CD4-positive, alpha-beta T cell treated with Interleukin-10 for 1 hour (primary cell): ENCODE data around the gene KIFC1.
"Not testable (repeated sequence)": the region's sequence is repeated elsewhere in the genome, so short reads cannot be mapped to it uniquely, and the experiment has no call there.

Source experiments
- DNase-seq: peaks from one replicate; pipeline ENCODE4 v3.0.0-alpha.2; 2020

KIFC1 gene

DNA sequence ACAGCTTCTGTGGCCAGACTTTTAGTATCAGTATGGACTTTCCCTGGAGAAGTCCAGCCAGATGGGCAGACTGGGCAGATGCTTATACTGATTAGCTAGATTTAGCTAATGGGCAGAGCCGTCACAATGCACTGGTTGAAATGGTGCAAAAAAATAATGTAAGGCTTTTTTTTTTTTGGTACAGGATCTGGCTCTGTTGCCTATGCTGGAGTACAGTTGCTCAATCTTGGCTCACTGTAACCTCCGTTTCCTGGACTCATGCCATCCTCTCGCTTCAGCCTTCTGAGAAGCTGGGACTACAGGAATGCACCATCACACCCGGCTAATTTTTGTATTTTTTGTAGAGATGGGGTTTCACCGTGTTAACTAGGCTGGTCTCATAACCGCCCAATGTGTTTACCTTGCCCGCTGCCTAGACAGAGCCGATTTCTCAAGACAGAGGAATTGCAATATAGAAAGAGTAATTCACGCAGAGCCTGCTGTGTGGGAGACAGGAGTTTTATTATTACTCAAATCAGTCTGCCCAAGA is 16.4 kb upstream of the KIFC1 start:
- no peak for DNase-seq

DNA sequence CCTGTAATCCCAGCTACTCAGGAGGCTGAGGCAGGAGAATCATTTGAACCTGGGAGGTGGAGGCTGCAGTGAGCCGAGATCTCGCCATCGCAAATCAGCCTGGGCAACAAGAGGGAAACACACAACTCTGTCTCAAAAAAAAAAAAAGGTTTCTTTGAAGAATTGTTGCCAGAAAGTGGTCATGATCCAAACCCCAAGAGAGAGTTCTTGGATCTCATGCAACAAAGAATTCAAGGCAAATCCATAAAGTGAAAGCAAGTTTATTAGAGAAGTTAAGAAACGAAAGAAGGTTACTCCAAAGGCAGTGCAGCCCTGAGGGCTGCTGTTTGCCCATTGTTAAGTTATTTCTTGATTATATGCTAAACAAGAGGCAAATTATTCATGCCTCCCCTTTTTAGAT is 14.5 kb upstream of the KIFC1 start:
- DNase-seq: no peak

DNA sequence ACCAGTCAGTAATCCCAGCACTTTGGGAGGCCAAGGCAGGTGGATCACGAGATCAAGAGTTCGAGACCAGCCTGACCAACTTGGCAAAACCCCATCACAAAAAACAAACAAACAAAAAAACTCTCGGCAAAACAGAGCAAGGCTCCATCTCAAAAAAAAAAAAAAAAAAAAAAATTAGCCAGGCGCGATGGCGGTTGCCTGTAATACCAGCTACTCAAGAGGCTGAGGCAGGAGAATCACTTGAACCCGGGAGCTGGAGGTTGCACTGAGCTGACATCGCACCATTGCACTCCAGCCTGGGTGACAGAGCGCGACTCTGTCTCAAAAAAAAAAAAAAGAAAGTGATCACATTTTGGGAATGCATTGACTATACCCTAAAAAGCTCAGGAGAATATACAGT is 12.4 kb upstream of the KIFC1 start:
- DNase-seq: not testable (repeated sequence)

DNA sequence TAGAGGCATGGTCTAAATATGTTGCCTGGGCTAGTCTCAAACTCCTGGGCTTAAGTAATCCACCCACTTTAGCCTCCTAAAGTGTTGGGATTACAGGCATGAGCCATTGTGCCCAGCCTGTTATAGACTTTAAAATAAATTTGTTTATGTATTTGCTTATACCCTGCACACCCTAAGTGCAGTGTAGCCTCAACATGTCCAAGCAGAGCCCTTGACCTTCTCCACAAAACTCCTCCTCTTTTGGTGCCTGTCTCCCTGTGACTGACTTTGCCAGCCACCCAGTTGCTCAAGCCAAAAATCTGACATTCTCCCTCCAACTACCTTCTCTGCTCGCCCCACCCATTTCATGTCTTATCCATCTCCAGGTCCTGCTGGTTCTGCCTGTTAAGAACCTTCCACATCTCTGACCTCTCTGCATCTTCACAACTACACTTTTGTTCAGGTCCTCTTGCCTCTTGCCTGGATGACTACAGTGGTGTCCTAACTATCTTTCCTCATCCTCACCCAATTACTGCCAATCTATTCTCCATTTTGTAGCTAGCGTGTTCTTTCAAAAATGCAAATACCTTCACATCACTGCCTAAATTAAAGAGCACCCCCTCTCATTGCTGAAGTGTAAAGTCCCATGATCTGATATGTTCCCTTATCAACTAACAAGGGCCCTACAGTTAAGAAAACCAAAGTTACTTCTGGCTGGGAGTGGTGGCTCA is 11.2 kb upstream of the KIFC1 start:
- DNase-seq: no peak

DNA sequence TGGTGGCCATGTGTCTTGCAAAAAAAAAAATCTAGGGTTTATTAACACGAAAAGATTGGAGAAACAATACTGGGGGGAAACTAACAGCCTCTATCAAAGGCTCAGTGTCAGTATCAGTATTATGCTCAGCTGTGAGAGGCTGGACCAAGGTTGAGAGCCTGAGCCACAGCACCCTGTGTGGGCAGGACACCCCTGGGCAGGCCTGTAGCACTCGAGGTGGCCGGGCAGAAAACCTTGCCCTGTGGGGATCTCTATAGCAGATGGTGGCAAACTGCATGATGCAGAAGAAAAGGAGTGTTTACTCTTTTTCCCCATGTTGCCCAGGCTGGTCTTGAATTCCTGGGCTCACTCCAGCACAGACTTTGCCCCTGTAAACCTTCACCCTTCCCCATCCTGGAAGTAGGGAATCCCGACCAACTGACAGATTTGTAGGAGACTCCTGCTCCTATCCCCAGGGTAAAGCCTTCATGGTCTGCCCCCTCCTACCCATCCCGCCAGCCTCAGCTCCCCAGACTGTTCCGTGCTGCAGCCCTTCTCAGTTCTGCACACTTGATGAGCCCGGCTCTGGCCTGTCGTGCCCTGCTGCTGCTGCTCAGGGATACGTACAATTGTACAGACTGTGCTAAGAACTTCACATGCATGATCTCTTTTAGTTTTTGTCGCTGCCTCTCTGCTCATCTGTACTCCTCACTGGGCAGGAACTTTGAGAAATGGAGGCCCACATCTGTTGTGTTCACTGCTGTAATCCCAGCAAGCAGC is 8.0 kb upstream of the KIFC1 start:
- no peak for DNase-seq

DNA sequence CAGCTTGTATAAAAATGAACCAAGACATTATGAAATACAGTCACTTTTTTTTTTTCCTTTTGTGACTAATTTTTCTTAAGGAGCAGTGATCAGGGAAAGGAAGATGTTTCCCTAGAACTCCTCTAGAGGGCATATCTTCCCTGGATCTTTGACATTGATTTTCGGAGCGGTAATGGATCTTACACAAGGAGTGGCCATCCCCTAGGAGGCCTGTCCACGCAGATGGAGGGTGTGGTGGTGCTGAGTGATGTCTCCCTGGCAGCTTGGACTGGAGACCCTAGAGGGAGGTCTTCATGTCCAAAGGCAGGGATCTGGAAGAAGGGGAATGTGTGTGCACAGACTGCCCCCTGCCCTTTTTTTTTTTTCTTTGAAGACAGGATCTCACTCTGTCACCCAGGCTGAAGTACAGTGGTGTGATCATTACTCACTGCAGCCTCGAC is 7.0 kb upstream of the KIFC1 start:
- no peak for DNase-seq

DNA sequence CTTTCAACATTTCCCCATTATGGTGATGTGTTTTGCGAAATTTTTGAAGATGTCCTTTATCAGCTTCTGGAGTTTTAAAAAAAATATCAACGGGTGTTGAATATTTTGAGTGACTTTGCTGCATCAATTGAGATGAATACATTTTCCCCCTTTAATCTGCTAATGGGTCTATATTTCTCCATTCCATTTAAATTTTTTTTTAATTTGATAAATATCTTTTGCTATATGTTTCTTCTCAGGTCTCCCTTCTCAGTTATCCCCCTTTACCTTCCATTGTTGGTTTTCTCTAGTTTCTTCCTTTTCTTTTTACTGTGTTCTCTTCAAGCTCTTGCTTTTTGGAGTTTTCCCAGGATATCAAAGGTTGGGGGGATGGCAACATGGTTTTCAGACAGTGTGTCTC is 1.4 kb upstream of the KIFC1 start:
- no peak for DNase-seq

DNA sequence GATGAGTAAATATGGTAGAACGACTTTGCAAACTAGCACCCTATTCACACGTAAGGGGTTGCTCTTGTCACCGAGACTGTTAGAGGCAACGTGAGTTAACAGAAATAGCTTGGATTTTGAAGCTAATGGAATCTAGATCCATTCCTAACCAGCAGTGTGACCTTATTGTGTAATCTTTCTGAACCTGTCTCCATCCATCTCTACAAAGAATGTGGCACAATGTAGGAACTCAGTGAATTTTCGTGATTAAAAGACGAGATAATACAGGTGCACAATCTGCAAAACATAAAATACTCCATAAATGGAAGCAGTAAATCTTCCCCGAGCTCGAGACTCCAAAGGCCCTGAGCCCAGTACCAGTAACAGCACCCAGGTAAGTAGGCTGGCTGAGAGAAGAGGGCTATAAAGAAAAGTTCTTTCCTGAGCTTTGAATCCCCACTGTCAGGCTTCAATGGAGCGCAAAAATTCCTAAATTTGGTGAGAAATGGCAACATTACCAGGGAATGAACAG is 801 bp upstream of the KIFC1 start:
- DNase-seq: no peak

DNA sequence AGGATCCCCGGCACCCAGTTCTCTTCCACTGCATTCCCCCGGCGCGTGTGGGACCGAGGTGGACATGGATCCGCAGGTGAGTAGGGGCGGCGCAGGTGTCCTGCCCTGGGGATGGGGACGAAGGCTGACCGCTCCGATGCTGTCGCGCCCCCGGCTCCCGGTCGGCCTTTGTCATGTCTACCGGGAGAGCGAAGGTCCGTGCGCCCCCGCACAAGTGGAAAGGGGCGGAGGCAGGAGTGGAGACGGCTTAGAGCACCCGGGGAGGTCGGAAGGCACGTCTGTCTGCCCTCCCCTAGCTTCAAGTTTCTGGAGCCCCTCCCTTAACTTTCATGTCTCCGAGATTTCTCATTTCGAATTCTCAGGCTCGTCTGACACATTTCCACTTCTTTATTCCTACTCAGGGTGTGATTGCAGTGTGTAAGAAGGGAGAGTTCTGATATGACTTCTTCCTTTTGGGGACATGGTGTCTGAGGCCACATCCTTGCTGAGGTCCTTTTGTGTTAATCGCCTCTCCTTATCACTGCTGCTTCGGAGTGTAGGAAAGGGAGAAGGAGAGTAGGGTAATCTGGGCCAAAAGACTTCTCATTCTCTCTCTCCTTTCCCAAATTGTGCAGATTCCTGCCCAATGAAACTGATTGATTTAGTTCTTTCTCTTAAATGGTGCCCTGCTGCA is 435 bp downstream of the KIFC1 start:
- peak; percentile 28 for DNase-seq

DNA sequence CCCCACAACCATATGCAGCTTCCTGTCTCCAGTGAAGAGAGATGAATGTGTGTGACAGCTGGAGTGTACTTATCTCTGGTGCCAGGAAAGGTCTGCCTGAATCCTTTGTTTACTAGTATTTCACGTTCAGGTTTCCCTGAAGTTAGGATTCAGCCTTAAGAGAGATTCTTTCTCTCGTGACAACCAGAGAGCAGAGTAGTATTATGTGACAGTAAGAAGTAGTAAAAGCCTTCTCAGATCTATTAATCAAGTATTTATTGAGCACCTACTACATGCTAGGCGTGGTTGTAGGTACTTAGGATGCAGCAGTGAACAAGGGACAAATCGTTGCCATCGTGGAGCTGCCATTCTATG is 949 bp downstream of the KIFC1 start:
- DNase-seq: no peak

DNA sequence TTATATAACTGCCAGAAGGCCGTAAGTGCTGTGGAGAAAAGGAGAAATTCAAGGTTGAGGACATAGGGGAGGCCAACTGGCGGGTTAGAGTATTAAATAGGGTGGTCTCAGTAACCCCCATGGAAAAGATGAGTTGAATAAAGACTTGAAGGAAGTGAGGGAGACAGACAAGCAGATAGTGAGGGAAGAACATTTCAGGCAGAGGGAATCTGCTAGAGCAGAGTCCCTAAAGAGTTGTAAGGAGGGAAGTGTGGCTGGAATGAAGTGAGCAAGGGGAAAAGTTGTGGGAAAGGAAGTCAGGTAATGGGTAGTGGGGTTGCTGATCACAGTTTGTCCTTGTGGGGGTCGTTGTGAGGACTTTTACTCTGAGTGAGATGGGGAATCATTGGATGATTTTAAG is 1.4 kb downstream of the KIFC1 start:
- DNase-seq: no peak

DNA sequence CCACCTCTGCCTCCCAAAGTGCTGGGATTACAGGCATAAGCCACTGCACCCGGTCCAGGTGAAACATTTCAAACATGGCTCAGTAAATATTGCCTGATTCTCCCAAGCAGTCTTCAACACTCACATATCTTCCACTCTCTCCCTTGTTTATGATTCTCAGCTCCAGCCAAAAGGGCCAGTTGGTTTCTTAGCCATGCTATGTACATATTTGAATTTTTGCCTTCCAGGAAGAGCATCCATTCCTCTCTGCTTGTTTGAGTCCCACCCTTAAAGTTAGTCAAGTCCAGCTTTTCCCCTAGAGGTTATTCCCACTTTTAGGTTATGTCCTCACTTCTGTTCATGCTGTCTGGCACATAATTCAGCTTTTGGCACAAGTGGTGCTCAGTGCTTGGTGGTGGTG is 5.9 kb downstream of the KIFC1 start:
- no peak for DNase-seq

DNA sequence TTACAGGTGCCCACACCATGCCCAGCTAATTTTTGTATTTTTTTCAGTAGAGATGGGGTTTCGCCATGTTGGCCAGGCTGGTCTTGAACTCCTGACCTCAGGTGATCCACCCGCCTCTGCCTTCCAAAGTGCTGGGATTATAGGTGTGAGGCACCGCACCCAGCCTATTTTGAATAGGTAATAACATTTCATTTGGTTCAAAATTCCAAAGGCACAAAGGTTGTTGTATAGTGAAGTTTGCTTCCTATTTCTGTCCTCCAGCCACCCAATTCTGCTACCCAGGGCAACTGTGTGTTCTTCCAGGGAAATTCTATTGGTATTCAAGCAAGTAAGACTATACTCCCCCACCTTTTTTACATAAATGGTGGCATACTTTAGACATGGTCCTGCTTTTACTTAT is 7.0 kb downstream of the KIFC1 start:
- DNase-seq: not testable (repeated sequence)

DNA sequence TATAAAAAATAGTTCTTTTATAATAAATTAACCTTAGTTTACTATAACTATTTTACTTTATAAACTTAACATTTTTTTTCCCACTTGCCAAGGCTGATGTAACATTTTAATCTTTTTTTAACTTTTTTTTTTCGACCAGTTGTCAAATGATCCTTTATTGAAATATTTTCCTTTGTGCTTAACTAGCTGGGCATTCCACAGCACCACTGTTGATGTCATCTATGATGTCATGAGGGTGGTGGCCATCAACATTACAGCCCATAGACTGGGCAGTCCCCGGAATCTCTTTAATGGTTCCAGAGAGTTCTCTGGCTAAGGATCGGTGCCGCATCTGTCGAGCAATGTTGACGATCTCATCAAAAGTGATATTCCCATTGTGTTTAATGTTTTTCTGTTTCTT is 8.3 kb downstream of the KIFC1 start:
- DNase-seq: not testable (repeated sequence)

DNA sequence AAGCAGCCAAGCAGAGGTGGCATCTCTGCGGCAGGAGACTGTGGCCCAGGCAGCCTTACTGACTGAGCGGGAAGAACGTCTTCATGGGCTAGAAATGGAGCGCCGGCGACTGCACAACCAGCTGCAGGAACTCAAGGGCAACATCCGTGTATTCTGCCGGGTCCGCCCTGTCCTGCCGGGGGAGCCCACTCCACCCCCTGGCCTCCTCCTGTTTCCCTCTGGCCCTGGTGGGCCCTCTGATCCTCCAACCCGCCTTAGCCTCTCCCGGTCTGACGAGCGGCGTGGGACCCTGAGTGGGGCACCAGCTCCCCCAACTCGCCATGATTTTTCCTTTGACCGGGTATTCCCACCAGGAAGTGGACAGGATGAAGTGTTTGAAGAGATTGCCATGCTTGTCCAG is 13.3 kb downstream of the KIFC1 start:
- DNase-seq: no peak

DNA sequence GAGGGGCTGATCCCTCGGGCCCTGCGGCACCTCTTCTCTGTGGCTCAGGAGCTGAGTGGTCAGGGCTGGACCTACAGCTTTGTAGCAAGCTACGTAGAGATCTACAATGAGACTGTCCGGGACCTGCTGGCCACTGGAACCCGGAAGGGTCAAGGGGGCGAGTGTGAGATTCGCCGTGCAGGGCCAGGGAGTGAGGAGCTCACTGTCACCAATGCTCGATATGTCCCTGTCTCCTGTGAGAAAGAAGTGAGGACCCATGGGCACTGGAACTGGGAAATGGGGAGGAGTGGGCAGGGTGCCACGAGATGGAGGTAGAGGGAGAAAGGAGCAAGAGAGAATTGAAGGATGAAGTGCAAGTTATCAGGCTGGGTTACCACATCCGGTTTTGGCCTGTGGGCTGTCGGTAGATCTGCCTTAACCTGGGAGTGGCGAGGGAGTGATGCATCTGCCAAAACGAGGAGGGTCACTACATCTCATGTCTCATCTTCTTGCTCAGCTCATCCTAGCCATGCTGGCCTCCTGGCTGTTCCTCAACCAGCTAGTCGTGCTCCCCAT is 13.8 kb downstream of the KIFC1 start:
- peak; percentile 24 for DNase-seq

DNA sequence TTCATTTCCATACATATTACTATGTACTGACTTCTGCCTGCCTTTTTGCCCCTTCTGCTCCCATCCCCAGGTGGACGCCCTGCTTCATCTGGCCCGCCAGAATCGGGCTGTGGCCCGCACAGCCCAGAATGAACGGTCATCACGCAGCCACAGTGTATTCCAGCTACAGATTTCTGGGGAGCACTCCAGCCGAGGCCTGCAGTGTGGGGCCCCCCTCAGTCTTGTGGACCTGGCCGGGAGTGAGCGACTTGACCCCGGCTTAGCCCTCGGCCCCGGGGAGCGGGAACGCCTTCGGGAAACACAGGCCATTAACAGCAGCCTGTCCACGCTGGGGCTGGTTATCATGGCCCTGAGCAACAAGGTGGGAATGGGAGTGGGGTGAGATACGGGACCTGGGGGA is 14.5 kb downstream of the KIFC1 start:
- DNase-seq: no peak

DNA sequence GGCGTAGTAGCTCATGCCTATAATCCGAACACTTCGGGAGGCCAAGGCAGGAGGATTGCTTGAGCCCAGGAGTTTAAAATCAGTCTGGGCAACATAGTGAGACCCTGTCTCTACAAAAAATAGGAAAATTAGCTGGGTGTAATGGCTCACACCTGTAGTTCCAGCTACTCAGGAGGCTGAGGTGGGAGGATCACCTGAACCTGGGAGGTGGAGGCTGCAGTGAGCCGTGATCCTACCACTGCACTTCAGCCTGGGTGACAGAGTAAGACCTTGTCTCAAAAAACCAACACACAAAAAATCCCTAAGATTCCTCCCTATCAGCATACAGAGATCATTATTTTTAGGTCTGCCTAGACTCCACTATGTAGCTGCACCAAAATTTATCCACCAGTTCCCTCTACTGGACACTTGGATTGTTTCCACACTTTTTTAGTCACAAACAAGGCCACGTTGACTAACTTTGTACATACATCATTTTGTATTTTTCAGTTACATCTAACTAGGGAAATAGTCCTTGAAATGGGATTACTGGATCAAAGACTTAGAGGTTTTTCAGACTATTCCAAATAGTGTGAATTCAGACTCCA is 15.6 kb downstream of the KIFC1 start:
- peak; percentile 37 for DNase-seq

DNA sequence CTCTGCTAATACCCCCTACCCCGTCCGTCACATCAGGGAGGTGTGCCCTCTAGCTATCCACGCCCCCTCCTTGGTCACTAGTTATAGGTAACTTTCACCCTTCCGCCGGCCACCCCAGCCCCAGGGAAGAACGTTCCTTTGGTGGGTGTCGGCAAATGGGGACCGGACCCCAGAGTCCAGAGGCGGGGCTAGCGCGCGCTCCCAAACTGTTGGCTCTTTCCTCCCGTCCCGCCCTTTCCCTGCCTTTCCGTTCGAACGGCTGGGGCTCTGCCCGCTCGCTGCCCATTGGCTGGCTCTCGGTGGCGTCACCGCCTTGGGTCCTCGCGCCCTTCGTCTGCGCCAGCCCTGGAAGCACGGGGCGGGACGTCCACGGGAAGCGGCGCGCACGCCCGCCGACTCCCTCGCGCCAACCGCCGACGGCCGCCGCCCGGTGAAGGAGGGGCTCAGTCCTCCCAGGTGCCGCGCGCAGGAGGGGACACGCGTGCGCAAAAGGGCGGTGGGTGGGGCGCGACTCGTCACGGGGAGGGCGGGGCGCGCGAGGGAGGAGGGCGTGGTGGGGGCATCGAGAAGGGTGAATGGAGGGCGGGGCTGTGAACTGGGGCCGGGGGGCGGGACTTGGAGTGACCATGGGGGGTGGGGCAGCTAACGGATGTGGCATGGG is 18.6 kb downstream of the KIFC1 start:
- DNase-seq: peak; percentile 98

DNA sequence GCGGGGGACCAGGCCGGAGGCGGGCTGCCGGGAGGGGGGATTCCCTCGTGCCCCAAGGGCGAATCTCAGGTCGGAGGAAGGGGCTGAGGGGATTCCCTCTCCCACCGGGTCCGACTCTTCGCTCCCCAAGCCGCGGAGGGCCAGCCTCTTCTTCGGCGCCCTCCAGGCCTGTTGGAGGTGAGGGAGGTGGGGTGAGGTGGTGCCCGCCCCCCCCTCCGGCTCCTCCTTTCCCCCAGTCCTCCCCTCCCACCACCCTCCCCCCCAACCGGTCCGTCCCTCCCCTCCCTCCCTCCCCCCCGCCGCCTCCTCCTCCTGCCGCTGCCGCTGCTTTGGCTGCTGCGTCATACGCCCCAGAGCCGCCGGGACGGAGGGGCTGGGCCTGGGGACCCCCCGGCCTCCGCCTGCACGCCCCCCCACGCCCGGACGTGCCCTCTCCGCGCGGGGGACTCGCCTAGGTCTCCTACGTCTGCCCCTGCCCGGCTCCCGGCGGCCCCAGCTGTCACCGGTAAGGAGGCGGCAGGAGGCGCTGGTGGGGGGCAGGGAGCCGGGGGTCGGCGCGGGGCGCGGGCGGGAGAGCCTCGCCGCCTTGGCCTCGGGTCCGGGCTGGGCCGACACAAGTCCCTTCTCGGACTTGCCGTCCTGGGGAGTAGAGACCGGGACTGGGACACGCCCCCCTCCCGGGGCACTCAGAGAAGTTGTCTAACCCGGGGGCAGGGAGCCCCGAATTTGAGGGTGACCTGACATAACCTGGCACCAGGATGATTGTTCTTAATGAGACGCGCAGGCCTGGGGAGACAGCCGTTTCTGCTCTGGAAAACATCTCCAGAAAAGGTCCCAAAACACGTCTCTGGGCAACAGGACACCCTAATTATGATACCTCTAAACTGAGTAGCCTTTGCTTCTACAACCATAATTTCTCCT is 19.3 kb downstream of the KIFC1 start, which contains the start of gene PHF1:
Gene PHF1 (plus strand): TSS at position 304 of the 921 bp plus-strand sequence. CDS start 1,250 bp downstream, outside the sequence.
- no peak for DNase-seq

DNA sequence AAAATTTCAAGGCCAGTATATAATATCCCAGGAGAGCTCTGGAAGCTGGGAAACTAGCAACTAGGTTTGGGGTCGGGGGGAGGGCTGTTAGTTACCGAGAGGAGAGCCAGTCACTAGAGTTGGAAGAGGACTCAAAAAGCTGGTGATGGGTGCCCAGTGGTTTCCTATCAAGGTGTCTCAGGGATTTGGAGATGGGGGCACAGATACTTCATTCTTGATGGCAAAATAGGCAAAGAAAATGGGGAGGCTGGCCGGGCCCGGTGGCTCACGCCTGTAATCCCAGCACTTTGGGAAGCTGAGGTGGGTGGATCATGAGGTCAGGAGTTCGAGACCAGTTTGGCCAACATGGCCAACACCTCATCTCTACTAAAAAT is 20.0 kb downstream of the KIFC1 start:
- no peak for DNase-seq
